ENCODE data around the gene NXT1. TPM values are rescaled to one million over a fixed set of nuclear protein-coding genes. Genes with fewer than 3 reads are reported as not detected.

The NXT1 gene
- total and polyA plus RNA-seq, 2 donors (not counting 1 experiment from before 2014, with no cell fraction given): 21.4 to 147 TPM

GRCh38 chr20:23356203-23356602, 5.6 kb downstream of the NXT1 start:
- Histone ChIP-seq H3K27ac (ENCODE audit: low read length in 2 of 2) (peak overlapping the region in 1 of 2 donors; percentile 45), H3K4me2 (replicated peaks; ENCODE audit: low read depth, low read length, poor library complexity, severe bottlenecking) (no peak overlapping the region), H2AFZ (ENCODE audit: insufficient read depth, low read depth, low read length, poor library complexity, severe bottlenecking) (no peak overlapping the region), H3K79me2 (ENCODE audit: control insufficient read depth, insufficient read depth, low read length) (peaks cover 53% of the 10 kb centered on the region), H3K4me1 (ENCODE audit: control insufficient read depth in 2 of 2, insufficient read depth in 2 of 2, low read length in 2 of 2) (peaks cover 28 to 38% of the 10 kb centered on the region in 2 donors), H3K9ac (ENCODE audit: low read length) (no peak overlapping the region), H3K9me3 (ENCODE audit: control extremely low read depth in 1 of 3, control insufficient read depth in 2 of 3, insufficient read depth in 1 of 3, low read length in 2 of 3) (no peaks in the 10 kb centered on the region), H3K36me3 (replicated peaks in 1 of 2; ENCODE audit: control extremely low read depth in 1 of 2, control insufficient read depth in 1 of 2, extremely low read depth in 1 of 2, insufficient read depth in 2 of 2, low read length in 1 of 2) (peaks cover 3 to 15% of the 10 kb centered on the region in 2 experiments), H3K4me3 (ENCODE audit: control extremely low read depth in 1 of 5, extremely low read depth in 1 of 5, insufficient read depth in 1 of 5, low read depth in 2 of 5, low read length in 4 of 5) (no peak overlapping the region), H3K27me3 (replicated peaks in 1 of 4; ENCODE audit: control extremely low read depth in 1 of 4, control insufficient read depth in 3 of 4, insufficient read depth in 4 of 4, low read length in 3 of 4) (no peaks in the 10 kb centered on the region), H4K20me1 (ENCODE audit: control insufficient read depth, insufficient read depth, low read length, poor library complexity, severe bottlenecking) (peaks cover 4% of the 10 kb centered on the region)
- Mint-ChIP-seq H3K27me3 (no peaks in the 10 kb centered on the region), H3K4me1 (peaks cover 41% of the 10 kb centered on the region), H3K27ac (no peak overlapping the region), H3K4me3 (peak overlapping the region; percentile 16), H3K9me3 (ENCODE audit: insufficient read depth) (no peaks in the 10 kb centered on the region)
- WGBS (ENCODE audit: insufficient coverage): over 99% methylated on average over 14 of the region's 27 CpGs
- no peak for ATAC-seq (ENCODE audit: low read depth)
- no peak for TF ChIP-seq CTCF (IDR thresholded peaks at IDR 0.05)
- TF ChIP-seq EZH2 (IDR thresholded peaks at IDR 0.05; ENCODE audit: borderline replicate concordance, insufficient read depth, low read depth, low read length, poor library complexity, severe bottlenecking): no peak
- no peak for DNase-seq
- intact Hi-C loops (cut with micrococcal nuclease): loop anchor here (5.0 kb wide), 1 partner anchor 1891 kb away; the partner anchor contains the start of gene PYGB
- ChIA-PET CTCF (interaction anchor here (0.6 kb wide), 1 partner anchor 1678 kb away, joined by 3 read pairs; no protein-coding TSS in a partner anchor), POLR2A (no interaction called here)

GRCh38 chr20:23357767-23358562, 7.4 kb downstream of the NXT1 start:
- Histone ChIP-seq H4K20me1 (ENCODE audit: control insufficient read depth, insufficient read depth, low read length, poor library complexity, severe bottlenecking) (no peaks in the 10 kb centered on the region), H3K36me3 (replicated peaks in 1 of 2; ENCODE audit: control extremely low read depth in 1 of 2, control insufficient read depth in 1 of 2, extremely low read depth in 1 of 2, insufficient read depth in 2 of 2, low read length in 1 of 2) (peaks cover 3 to 15% of the 10 kb centered on the region in 2 experiments), H3K9ac (ENCODE audit: low read length) (peak overlapping the region; percentile 89), H3K4me3 (ENCODE audit: control extremely low read depth in 1 of 5, extremely low read depth in 1 of 5, insufficient read depth in 1 of 5, low read depth in 2 of 5, low read length in 4 of 5) (peak overlapping the region; percentile 68 to 88 (median 83)), H3K9me3 (ENCODE audit: control extremely low read depth in 1 of 3, control insufficient read depth in 2 of 3, insufficient read depth in 1 of 3, low read length in 2 of 3) (no peaks in the 10 kb centered on the region), H3K79me2 (ENCODE audit: control insufficient read depth, insufficient read depth, low read length) (peaks cover 43% of the 10 kb centered on the region), H3K4me1 (ENCODE audit: control insufficient read depth in 2 of 2, insufficient read depth in 2 of 2, low read length in 2 of 2) (peaks cover 20 to 33% of the 10 kb centered on the region in 2 donors), H3K4me2 (replicated peaks; ENCODE audit: low read depth, low read length, poor library complexity, severe bottlenecking) (peak overlapping the region; percentile 94), H3K27me3 (replicated peaks in 1 of 4; ENCODE audit: control extremely low read depth in 1 of 4, control insufficient read depth in 3 of 4, insufficient read depth in 4 of 4, low read length in 3 of 4) (no peaks in the 10 kb centered on the region), H2AFZ (ENCODE audit: insufficient read depth, low read depth, low read length, poor library complexity, severe bottlenecking) (peak overlapping the region; percentile 84), H3K27ac (ENCODE audit: low read length in 2 of 2) (peak overlapping the region; percentile 94 to 98)
- Mint-ChIP-seq H3K9me3 (ENCODE audit: insufficient read depth) (no peaks in the 10 kb centered on the region), H3K4me3 (peak overlapping the region; percentile 94), H3K27me3 (no peaks in the 10 kb centered on the region), H3K4me1 (peaks cover 33% of the 10 kb centered on the region), H3K27ac (peak overlapping the region; percentile 97)
- no peak for TF ChIP-seq CTCF (IDR thresholded peaks at IDR 0.05)
- no peak for TF ChIP-seq EZH2 (IDR thresholded peaks at IDR 0.05; ENCODE audit: borderline replicate concordance, insufficient read depth, low read depth, low read length, poor library complexity, severe bottlenecking)
- 1% methylated on average over 70 of the region's 71 CpGs for WGBS (ENCODE audit: insufficient coverage)
- CTCF ChIA-PET: interaction anchor here (0.7 to 2.1 kb wide), 4 partner anchors 8 to 63 kb away, joined by 3 to 27 read pairs (median 4); partner anchors contain the start of genes NAPB and NXT1
- intact Hi-C loops (cut with micrococcal nuclease): loop anchor here (1.0 to 5.0 kb wide), 3 partner anchors 8 to 1889 kb away; partner anchors contain the start of genes NAPB, NXT1 and PYGB
- DNase-seq (peak; percentile 100), ATAC-seq (ENCODE audit: low read depth) (peak; percentile 75)
- POLR2A ChIA-PET: interaction anchor here (3.0 kb wide), 1 partner anchor 8 kb away, joined by 26 read pairs; the partner anchor contains the start of gene NXT1

Measured in B cell (primary cell).